DND-41 (cell line): ENCODE data around the gene EVC2.

Source experiments
- ATAC-seq: fragments of 200-7000 bp; cut with Tn5 transposase; 3 replicates; pipeline ENCODE4 v1.9.1; 2021; ENCODE audit warnings: low read depth; ENCODE audit not compliant: insufficient read depth
- DNase-seq: peaks from one replicate; pipeline ENCODE4 v3.0.0-alpha.2; 2020
- H2AFZ ChIP-seq: 2 replicates; pipeline ENCODE4 v1.6.0; 2012; ENCODE audit warnings: low read depth, low read length
- H3K27ac ChIP-seq: 2 replicates; pipeline ENCODE4 v1.5.1; 2012; ENCODE audit warnings: low read length, inconsistent platforms
- H3K27me3 ChIP-seq: fragments of 200-600 bp; sonication (generic); 2 replicates; pipeline ENCODE4 v1.6.0; 2012; ENCODE audit warnings: low read length, mild to moderate bottlenecking, inconsistent platforms; ENCODE audit not compliant: insufficient read depth, poor library complexity
- H3K36me3 ChIP-seq: 2 replicates; pipeline ENCODE4 v1.5.1; 2012; ENCODE audit warnings: low read length, inconsistent platforms; ENCODE audit not compliant: insufficient read depth
- H3K4me1 ChIP-seq: 2 replicates; pipeline ENCODE4 v1.5.1; 2012; ENCODE audit warnings: mild to moderate bottlenecking, low read length; ENCODE audit not compliant: insufficient read depth
- H3K4me2 ChIP-seq: 2 replicates; pipeline ENCODE4 v1.6.0; 2012; ENCODE audit warnings: mild to moderate bottlenecking, moderate library complexity, low read length, inconsistent platforms; ENCODE audit not compliant: insufficient read depth
- H3K4me3 ChIP-seq, 2 experiments: fragments of 200-600 bp in 1 of 2; shearing (Covaris generic) in 1 of 2; 2 replicates each; pipeline ENCODE4 v1.5.1; 2012 to 2016; ENCODE audit warnings: inconsistent platforms in 2 of 2, low read length in 2 of 2, mild to moderate bottlenecking in 2 of 2, low read depth in 1 of 2, moderate library complexity in 1 of 2
- H3K79me2 ChIP-seq: 2 replicates; pipeline ENCODE4 v1.6.0; 2012; ENCODE audit warnings: low read length, inconsistent platforms; ENCODE audit not compliant: insufficient read depth
- H3K9ac ChIP-seq: 2 replicates; pipeline ENCODE4 v1.6.0; 2012; ENCODE audit warnings: low read depth, mild to moderate bottlenecking, inconsistent platforms, low read length, moderate library complexity
- H3K9me3 ChIP-seq: 2 replicates; pipeline ENCODE4 v1.5.1; 2012; ENCODE audit warnings: low read length, moderate library complexity, mild to moderate bottlenecking, inconsistent platforms; ENCODE audit not compliant: insufficient read depth, severe bottlenecking
- H4K20me1 ChIP-seq: 2 replicates; pipeline ENCODE4 v1.6.0; 2012; ENCODE audit warnings: low read length; ENCODE audit not compliant: insufficient read depth
- EZH2 ChIP-seq: IDR thresholded peaks from 3 replicates; pipeline ENCODE4 v1.6.1; 2012; ENCODE audit warnings: borderline replicate concordance, low read depth, mild to moderate bottlenecking, moderate library complexity, low read length, inconsistent platforms; ENCODE audit not compliant: severe bottlenecking
- TF ChIP-seq, protein P1 (sequence below): IDR thresholded peaks from 2 replicates; pipeline ENCODE4 v1.5.1; 2012; ENCODE audit warnings: borderline replicate concordance, low read length, moderate library complexity, mild to moderate bottlenecking; ENCODE audit not compliant: poor library complexity, severe bottlenecking; ENCODE audit errors: extremely low read depth

The EVC2 gene

DNA sequence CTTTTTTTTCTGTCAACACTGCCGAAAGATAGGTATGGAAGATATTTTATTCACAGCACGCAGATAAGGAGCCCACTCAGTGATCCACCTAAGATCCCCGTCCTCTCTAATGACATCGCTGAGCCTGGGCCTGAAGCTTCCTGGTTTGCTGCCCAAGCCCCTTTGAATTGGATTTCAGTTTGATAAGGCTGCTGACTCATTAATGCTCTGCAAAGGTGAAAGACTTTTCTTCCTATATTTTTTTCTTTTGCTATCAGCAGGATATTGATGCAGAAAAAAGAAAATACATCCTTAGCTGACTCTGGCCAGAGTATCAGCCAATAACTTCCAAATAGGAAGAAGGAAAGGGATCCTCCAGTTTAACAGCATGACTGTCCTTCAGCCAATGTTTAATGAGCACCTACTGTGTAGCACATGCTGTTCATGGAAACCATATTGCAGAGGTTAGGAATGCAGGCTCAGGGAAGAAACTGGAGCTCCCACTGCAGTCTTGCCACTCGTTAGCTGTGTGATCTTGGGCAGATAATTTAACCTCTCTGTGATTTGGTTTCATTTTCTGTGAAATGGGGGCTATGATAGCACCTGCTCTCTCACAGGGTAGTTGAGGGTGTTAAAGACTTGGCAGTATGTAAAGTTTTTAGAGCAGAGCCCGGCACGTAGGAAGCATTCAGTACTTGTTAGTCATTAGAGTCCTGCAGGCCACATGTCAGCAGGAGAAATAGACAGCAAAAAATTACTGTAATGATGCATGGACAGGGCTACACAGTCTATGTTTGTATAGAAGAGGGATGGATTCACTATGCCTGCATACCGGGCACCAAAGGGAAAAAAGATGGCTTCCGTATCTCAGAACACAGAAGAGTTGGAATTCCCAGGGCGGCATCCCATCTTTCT lies 41.9 kb upstream of the EVC2 start:
- Histone ChIP-seq H3K9ac (no peak overlapping the region), H2AFZ (no peak overlapping the region), H3K4me3 (no peak overlapping the region), H3K27ac (no peak overlapping the region), H3K9me3 (no peaks in the 10 kb centered on the region), H3K27me3 (no peaks in the 10 kb centered on the region), H3K4me1 (no peaks in the 10 kb centered on the region), H3K4me2 (no peak overlapping the region), H3K79me2 (no peaks in the 10 kb centered on the region), H3K36me3 (no peaks in the 10 kb centered on the region), H4K20me1 (no peaks in the 10 kb centered on the region)
- DNase-seq (no peak), ATAC-seq (no peak)
- TF ChIP-seq EZH2 = no peak
- TF ChIP-seq, protein P1, sequence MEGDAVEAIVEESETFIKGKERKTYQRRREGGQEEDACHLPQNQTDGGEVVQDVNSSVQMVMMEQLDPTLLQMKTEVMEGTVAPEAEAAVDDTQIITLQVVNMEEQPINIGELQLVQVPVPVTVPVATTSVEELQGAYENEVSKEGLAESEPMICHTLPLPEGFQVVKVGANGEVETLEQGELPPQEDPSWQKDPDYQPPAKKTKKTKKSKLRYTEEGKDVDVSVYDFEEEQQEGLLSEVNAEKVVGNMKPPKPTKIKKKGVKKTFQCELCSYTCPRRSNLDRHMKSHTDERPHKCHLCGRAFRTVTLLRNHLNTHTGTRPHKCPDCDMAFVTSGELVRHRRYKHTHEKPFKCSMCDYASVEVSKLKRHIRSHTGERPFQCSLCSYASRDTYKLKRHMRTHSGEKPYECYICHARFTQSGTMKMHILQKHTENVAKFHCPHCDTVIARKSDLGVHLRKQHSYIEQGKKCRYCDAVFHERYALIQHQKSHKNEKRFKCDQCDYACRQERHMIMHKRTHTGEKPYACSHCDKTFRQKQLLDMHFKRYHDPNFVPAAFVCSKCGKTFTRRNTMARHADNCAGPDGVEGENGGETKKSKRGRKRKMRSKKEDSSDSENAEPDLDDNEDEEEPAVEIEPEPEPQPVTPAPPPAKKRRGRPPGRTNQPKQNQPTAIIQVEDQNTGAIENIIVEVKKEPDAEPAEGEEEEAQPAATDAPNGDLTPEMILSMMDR = no peak

DNA sequence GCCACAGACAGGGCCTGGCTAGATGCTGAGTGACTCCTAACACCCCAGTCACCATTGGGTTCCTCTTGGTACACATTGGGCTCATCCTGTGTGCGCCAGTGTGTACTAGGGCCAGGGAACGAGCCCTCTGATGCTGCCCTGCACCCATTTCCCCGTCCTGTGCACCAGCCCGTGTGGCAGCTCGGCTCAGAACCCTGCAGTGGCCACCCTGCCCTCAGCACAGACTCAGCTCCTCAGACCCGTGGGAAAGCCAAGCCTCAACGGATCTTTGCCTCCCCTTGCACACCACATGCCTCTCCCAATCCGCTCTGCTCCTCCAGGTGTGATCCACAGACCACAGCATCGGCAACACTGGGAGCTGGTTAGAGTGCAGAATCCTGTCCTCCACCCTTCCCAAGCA lies 41.2 kb upstream of the EVC2 start:
- TF ChIP-seq, protein P1 = no peak
- no peak for TF ChIP-seq EZH2
- ATAC-seq (no peak), DNase-seq (no peak)
- no peak overlapping the region for H3K4me2 ChIP-seq
- H3K9me3 ChIP-seq = no peaks in the 10 kb centered on the region
- no peak overlapping the region for H3K27ac ChIP-seq
- H3K4me3 ChIP-seq = no peak overlapping the region
- H3K4me1 ChIP-seq = no peaks in the 10 kb centered on the region
- H3K36me3 ChIP-seq = no peaks in the 10 kb centered on the region
- no peaks in the 10 kb centered on the region for H4K20me1 ChIP-seq
- H3K27me3 ChIP-seq = peaks cover 3% of the 10 kb centered on the region
- no peaks in the 10 kb centered on the region for H3K79me2 ChIP-seq
- H2AFZ ChIP-seq = no peak overlapping the region
- H3K9ac ChIP-seq = no peak overlapping the region

DNA sequence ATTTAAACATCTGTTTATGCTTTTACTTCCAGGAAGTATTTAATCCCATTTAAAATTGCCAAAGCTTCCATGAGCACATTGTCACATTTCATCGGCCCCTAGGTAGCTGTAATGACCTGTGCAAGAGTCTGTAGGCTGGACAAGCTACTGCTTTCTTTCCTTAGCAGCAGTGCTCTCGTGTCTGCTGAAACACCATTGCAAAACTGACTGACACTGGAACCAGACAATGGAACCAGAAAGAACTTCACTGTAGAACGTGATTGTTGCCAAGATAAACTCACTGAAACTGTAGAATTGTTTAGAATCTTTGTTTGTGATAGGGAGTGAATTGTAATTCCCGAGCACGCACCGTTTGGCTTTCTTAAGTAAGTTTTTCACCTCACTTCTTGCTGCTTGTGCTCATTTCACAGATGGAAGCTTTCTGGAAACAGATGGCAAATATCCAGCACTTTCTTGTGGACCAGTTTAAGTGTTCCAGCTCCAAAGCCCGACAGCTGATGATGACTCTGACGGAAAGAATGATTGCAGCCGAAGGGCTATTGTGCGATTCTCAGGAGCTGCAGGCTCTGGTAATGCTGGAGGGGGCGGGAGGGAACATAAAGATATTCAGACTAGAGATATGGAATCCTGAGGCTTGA lies 39.5 kb upstream of the EVC2 start:
- H4K20me1 ChIP-seq = no peaks in the 10 kb centered on the region
- H3K79me2 ChIP-seq = no peaks in the 10 kb centered on the region
- no peak overlapping the region for H3K9ac ChIP-seq
- H2AFZ ChIP-seq = no peak overlapping the region
- TF ChIP-seq, protein P1 = no peak
- no peak for TF ChIP-seq EZH2
- DNase-seq (no peak), ATAC-seq (no peak)
- no peaks in the 10 kb centered on the region for H3K9me3 ChIP-seq
- H3K4me1 ChIP-seq = no peaks in the 10 kb centered on the region
- H3K4me2 ChIP-seq = no peak overlapping the region
- H3K36me3 ChIP-seq = no peaks in the 10 kb centered on the region
- no peak overlapping the region for H3K27ac ChIP-seq
- peaks cover 4% of the 10 kb centered on the region for H3K27me3 ChIP-seq
- H3K4me3 ChIP-seq = no peak overlapping the region
